K562 (cell line): ENCODE measurements around the gene LTBP1.

Experiments used
- ADNP ChIP-seq: fragments of 200-800 bp; sonication (Bioruptor generic); IDR thresholded peaks from 2 replicates; pipeline ENCODE4 v1.6.1; 2016; ENCODE audit warnings: missing genetic modification characterization, missing compliant biosample characterization
- CHD1 ChIP-seq: fragments of 200-600 bp; sonication (generic); IDR thresholded peaks from one replicate; pipeline ENCODE4 v1.6.1; 2012; ENCODE audit warnings: mild to moderate bottlenecking, moderate library complexity, low read length, inconsistent platforms
- CHD4 ChIP-seq: fragments of 200-600 bp; sonication (generic); IDR thresholded peaks from 3 replicates; pipeline ENCODE4 v1.6.1; 2012; ENCODE audit warnings: low read depth, mild to moderate bottlenecking, mixed read lengths, low read length, inconsistent platforms; ENCODE audit not compliant: insufficient read depth, insufficient replicate concordance, poor library complexity, severe bottlenecking
- CTCF ChIP-seq, 3 experiments: IDR thresholded peaks in 2 of 3; conservative IDR thresholded peaks in 1 of 3; 2 replicates each; pipeline ENCODE4 v1.5.1; 2011 to 2012; ENCODE audit warnings: low read length in 3 of 3, mild to moderate bottlenecking in 3 of 3, control low read depth in 2 of 3, improper control_type of control experiment in 1 of 3, inconsistent platforms in 1 of 3, low read depth in 1 of 3, mixed read lengths in 1 of 3, moderate library complexity in 1 of 3; ENCODE audit not compliant: insufficient read depth in 2 of 3
- DLX4 ChIP-seq: fragments of 250-450 bp; sonication (Bioruptor Pico); IDR thresholded peaks from 2 replicates; pipeline ENCODE4 v1.6.1; 2021; ENCODE audit warnings: mild to moderate bottlenecking
- ILF3 ChIP-seq: fragments of 450-650 bp; IDR thresholded peaks from 2 replicates; pipeline ENCODE4 v1.6.1; 2018; ENCODE audit warnings: antibody characterized with exemption, mild to moderate bottlenecking, moderate library complexity, borderline replicate concordance
- MEF2A ChIP-seq: IDR thresholded peaks from 2 replicates; pipeline ENCODE4 v1.6.1; 2011; ENCODE audit warnings: low read depth, mild to moderate bottlenecking, low read length, moderate library complexity; ENCODE audit not compliant: control insufficient read depth
- NFIC ChIP-seq: fragments of 450-650 bp; IDR thresholded peaks from 2 replicates; pipeline ENCODE4 v1.6.1; 2017; ENCODE audit warnings: mild to moderate bottlenecking, inconsistent platforms
- RAD21 ChIP-seq, 2 experiments: fragments of 250-450 bp in 1 of 2; fragments of 450-650 bp in 1 of 2; sonication (Bioruptor Pico) in 1 of 2; formaldehyde crosslinking in 1 of 2; IDR thresholded peaks in 1 of 2; conservative IDR thresholded peaks in 1 of 2; 2 replicates each; pipeline versions ENCODE4 v1.4.0 to v1.8.0; 2020 to 2022; ENCODE audit warnings: mild to moderate bottlenecking in 2 of 2, moderate library complexity in 1 of 2
- ZKSCAN8 ChIP-seq: fragments of 200-800 bp; sonication (Bioruptor generic); IDR thresholded peaks from 2 replicates; pipeline ENCODE4 v1.6.1; 2016; ENCODE audit warnings: missing genetic modification characterization, missing compliant biosample characterization
- ZNF280B ChIP-seq: fragments of 250-450 bp; sonication (Bioruptor Pico); IDR thresholded peaks from 2 replicates; pipeline ENCODE4 v1.5.1; 2021; ENCODE audit warnings: mild to moderate bottlenecking
- TF ChIP-seq, protein P1 (sequence below): sonication (generic); formaldehyde crosslinking; IDR thresholded peaks from 2 replicates; pipeline ENCODE4 v1.8.1; 2023; ENCODE audit warnings: mild to moderate bottlenecking, missing genetic modification reagents, moderate library complexity

- no peak for TF ChIP-seq NFIC
- no peak for TF ChIP-seq CHD4
- TF ChIP-seq, protein P1, sequence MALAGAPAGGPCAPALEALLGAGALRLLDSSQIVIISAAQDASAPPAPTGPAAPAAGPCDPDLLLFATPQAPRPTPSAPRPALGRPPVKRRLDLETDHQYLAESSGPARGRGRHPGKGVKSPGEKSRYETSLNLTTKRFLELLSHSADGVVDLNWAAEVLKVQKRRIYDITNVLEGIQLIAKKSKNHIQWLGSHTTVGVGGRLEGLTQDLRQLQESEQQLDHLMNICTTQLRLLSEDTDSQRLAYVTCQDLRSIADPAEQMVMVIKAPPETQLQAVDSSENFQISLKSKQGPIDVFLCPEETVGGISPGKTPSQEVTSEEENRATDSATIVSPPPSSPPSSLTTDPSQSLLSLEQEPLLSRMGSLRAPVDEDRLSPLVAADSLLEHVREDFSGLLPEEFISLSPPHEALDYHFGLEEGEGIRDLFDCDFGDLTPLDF = no peak
- no peak for TF ChIP-seq DLX4
- no peak for TF ChIP-seq CTCF (IDR thresholded peaks at IDR 0.05 in 2 of 3, conservative IDR thresholded peaks at IDR 0.05 in 1 of 3; ENCODE audit: insufficient read depth in 2 of 3, low read depth in 1 of 3, low read length in 3 of 3)
- TF ChIP-seq ZKSCAN8 (CRISPR knock-in tag) = no peak
- no peak for TF ChIP-seq RAD21 (CRISPR knock-in tag; conservative IDR thresholded peaks at IDR 0.05 in 1 of 2, IDR thresholded peaks at IDR 0.05 in 1 of 2)
- no peak for TF ChIP-seq ADNP (tag)
- TF ChIP-seq ZNF280B (CRISPR knock-in tag) = no peak
- TF ChIP-seq MEF2A = no peak
- TF ChIP-seq CHD1 = no peak
- no peak for TF ChIP-seq ILF3
These were observed 182.7 kb downstream of the LTBP1 start for GRCh38 chr2:33129263-33130053.
